Neural progenitor cell (in vitro differentiated cells): ENCODE results near the gene PIH1D2. TPM values are rescaled to one million over a fixed set of nuclear protein-coding genes. Genes with fewer than 3 reads are reported as not detected.
"Not testable (repeated sequence)": the region's sequence is repeated elsewhere in the genome, so short reads cannot be mapped to it uniquely, and the experiment has no call there.

Experiments
- DNase-seq: peaks from one replicate; pipeline ENCODE4 v3.0.0-alpha.2; 2016; ENCODE audit warnings: low spot score
- H2AFZ ChIP-seq: fragments of 200-600 bp; sonication (generic); replicated peaks from 2 replicates; pipeline ENCODE4 v1.6.1; 2016; ENCODE audit warnings: antibody characterized with exemption
- H3F3A ChIP-seq: fragments of 200-600 bp; sonication (generic); 2 replicates; pipeline ENCODE4 v1.6.1; 2016; ENCODE audit warnings: antibody characterized with exemption, low read depth
- H3K27ac ChIP-seq: fragments of 200-600 bp; sonication (generic); 2 replicates; pipeline ENCODE4 v1.5.1; 2016; ENCODE audit warnings: mild to moderate bottlenecking
- H3K27me3 ChIP-seq: fragments of 200-600 bp; sonication (generic); 2 replicates; pipeline ENCODE4 v1.6.1; 2016; ENCODE audit warnings: mild to moderate bottlenecking, moderate library complexity
- H3K36me3 ChIP-seq: fragments of 200-600 bp; sonication (generic); 2 replicates; pipeline ENCODE4 v1.5.1; 2016
- H3K4me1 ChIP-seq: fragments of 200-600 bp; sonication (generic); 2 replicates; pipeline ENCODE4 v1.6.1; 2016; ENCODE audit warnings: mixed run types
- H3K4me2 ChIP-seq: fragments of 200-600 bp; sonication (generic); 2 replicates; pipeline ENCODE4 v1.6.1; 2016
- H3K4me3 ChIP-seq: fragments of 200-600 bp; sonication (generic); 2 replicates; pipeline ENCODE4 v1.5.1; 2016
- H3K79me2 ChIP-seq: fragments of 200-600 bp; sonication (generic); 2 replicates; pipeline ENCODE4 v1.6.1; 2016; ENCODE audit warnings: low read depth
- H3K9ac ChIP-seq: fragments of 200-600 bp; sonication (generic); 2 replicates; pipeline ENCODE4 v1.6.1; 2016
- H3K9me3 ChIP-seq: fragments of 200-600 bp; sonication (generic); 2 replicates; pipeline ENCODE4 v1.5.1; 2016; ENCODE audit warnings: low read depth
- H4K20me1 ChIP-seq: fragments of 200-600 bp; sonication (generic); 2 replicates; pipeline ENCODE4 v1.6.1; 2016; ENCODE audit warnings: low read depth
- H3K27ac Mint-ChIP-seq: 3 replicates; pipeline ENCODE4 v1.8.0; 2021; ENCODE audit warnings: mixed read lengths
- H3K27me3 Mint-ChIP-seq: 2 replicates; pipeline ENCODE4 v1.8.0; 2022; ENCODE audit warnings: low read depth, mild to moderate bottlenecking, inconsistent platforms, moderate library complexity, mixed read lengths; ENCODE audit not compliant: insufficient read depth
- H3K36me3 Mint-ChIP-seq: 3 replicates; pipeline ENCODE4 v1.8.0; 2021; ENCODE audit warnings: mixed read lengths
- H3K4me1 Mint-ChIP-seq: 3 replicates; pipeline ENCODE4 v1.8.0; 2021; ENCODE audit warnings: mixed read lengths
- H3K4me3 Mint-ChIP-seq: 3 replicates; pipeline ENCODE4 v1.8.0; 2021; ENCODE audit warnings: mild to moderate bottlenecking, moderate library complexity, mixed read lengths
- H3K9me3 Mint-ChIP-seq: 3 replicates; pipeline ENCODE4 v1.8.0; 2020; ENCODE audit warnings: mixed read lengths
- CTCF ChIP-seq: fragments of 200-600 bp; sonication (generic); IDR thresholded peaks from 2 replicates; pipeline ENCODE4 v1.5.1; 2017; ENCODE audit warnings: antibody characterized with exemption, mild to moderate bottlenecking
- EZH2 ChIP-seq: fragments of 200-600 bp; sonication (generic); IDR thresholded peaks from 2 replicates; pipeline ENCODE4 v1.6.1; 2017; ENCODE audit warnings: antibody characterized with exemption, mild to moderate bottlenecking, moderate library complexity
- EZH2phosphoT487 ChIP-seq: fragments of 200-600 bp; sonication (generic); IDR thresholded peaks from 2 replicates; pipeline ENCODE4 v1.6.1; 2017; ENCODE audit warnings: antibody characterized with exemption
- total RNA-seq: library from RNA; depleted of rRNA; stranded (reverse); fragments of >200 nt; gene quantifications from 2 replicates; pipeline ENCODE4 v1.2.3, GENCODE V29; 2015; ENCODE audit warnings: low replicate concordance

The PIH1D2 gene
- total RNA-seq, 1 donor from 2014 or later: 3.5 TPM

DNA sequence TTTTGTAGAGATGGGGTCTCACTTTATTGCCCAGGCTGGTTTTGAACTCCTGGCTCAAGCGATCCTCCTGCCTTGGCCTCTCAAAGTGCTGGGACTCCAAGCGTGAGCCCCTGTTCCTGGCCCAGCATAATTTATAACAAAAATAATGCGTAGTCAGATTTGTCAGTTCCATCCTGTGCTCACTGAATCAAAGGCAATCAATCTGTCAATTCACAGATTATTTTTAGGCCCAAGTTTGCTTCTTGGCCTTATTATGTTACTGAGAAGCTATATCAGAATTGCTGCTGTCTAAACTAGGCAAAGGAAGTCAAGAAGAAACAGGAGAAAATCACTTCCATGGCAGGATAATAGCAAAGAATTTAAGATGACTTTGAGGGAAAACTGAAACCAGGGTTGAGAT lies 39.9 kb downstream of the PIH1D2 start:
- H3K4me3 ChIP-seq: no peak overlapping the region
- no peaks in the 10 kb centered on the region for H3K27me3 ChIP-seq
- Mint-ChIP-seq H3K36me3 (peaks cover 32% of the 10 kb centered on the region), H3K27ac (no peak overlapping the region), H3K4me3 (no peak overlapping the region), H3K9me3 (no peaks in the 10 kb centered on the region), H3K4me1 (no peaks in the 10 kb centered on the region), H3K27me3 (peaks cover 2% of the 10 kb centered on the region)
- H3K36me3 ChIP-seq: peaks cover 4% of the 10 kb centered on the region
- DNase-seq: no peak
- no peaks in the 10 kb centered on the region for H3K4me1 ChIP-seq
- no peak overlapping the region for H2AFZ ChIP-seq
- H3F3A ChIP-seq: no peaks in the 10 kb centered on the region
- peaks cover 19% of the 10 kb centered on the region for H3K79me2 ChIP-seq
- peaks cover 4% of the 10 kb centered on the region for H4K20me1 ChIP-seq
- no peak overlapping the region for H3K27ac ChIP-seq
- no peak overlapping the region for H3K4me2 ChIP-seq
- H3K9me3 ChIP-seq: no peaks in the 10 kb centered on the region
- no peak for TF ChIP-seq CTCF
- no peak for TF ChIP-seq EZH2phosphoT487
- TF ChIP-seq EZH2: no peak
- H3K9ac ChIP-seq: no peak overlapping the region

- H3K9me3 ChIP-seq: no peaks in the 10 kb centered on the region
- H3F3A ChIP-seq: peaks cover 5% of the 10 kb centered on the region
- peaks cover 4% of the 10 kb centered on the region for H4K20me1 ChIP-seq
- peaks cover 45% of the 10 kb centered on the region for H3K79me2 ChIP-seq
- TF ChIP-seq EZH2 (no peak), EZH2phosphoT487 (no peak), CTCF (no peak)
- no peak overlapping the region for H2AFZ ChIP-seq
- Mint-ChIP-seq H3K9me3 (no peaks in the 10 kb centered on the region), H3K27me3 (peaks cover 3% of the 10 kb centered on the region), H3K4me3 (no peak overlapping the region), H3K36me3 (peaks cover 30% of the 10 kb centered on the region), H3K27ac (no peak overlapping the region), H3K4me1 (peaks cover 16% of the 10 kb centered on the region)
- H3K27me3 ChIP-seq: no peaks in the 10 kb centered on the region
- no peak overlapping the region for H3K4me2 ChIP-seq
- H3K4me3 ChIP-seq: no peak overlapping the region
- peaks cover 10% of the 10 kb centered on the region for H3K36me3 ChIP-seq
- no peaks in the 10 kb centered on the region for H3K4me1 ChIP-seq
- H3K27ac ChIP-seq: no peak overlapping the region
- no peak overlapping the region for H3K9ac ChIP-seq
- no peak for DNase-seq
Observed at GRCh38 chr11:112029460-112029859, 44.4 kb downstream of the PIH1D2 start.

GRCh38 chr11:112026784-112027410 lies 46.9 kb downstream of the PIH1D2 start:
- H3K4me1 ChIP-seq, H3K4me3 Mint-ChIP-seq, H3K9ac ChIP-seq, H3F3A ChIP-seq, H3K27ac ChIP-seq, H3K9me3 ChIP-seq, H3K4me3 ChIP-seq, H3K27ac Mint-ChIP-seq, DNase-seq, H2AFZ ChIP-seq, H3K27me3 Mint-ChIP-seq, H3K4me2 ChIP-seq, H3K27me3 ChIP-seq, H3K36me3 ChIP-seq, H3K9me3 Mint-ChIP-seq, H4K20me1 ChIP-seq: not testable (repeated sequence)
- peaks cover 26% of the 10 kb centered on the region for H3K4me1 Mint-ChIP-seq
- H3K36me3 Mint-ChIP-seq: peaks cover 24% of the 10 kb centered on the region
- peaks cover 41% of the 10 kb centered on the region for H3K79me2 ChIP-seq

- peak overlapping the region; percentile 66 for H3K27ac Mint-ChIP-seq
- peaks cover 24% of the 10 kb centered on the region for H3K36me3 Mint-ChIP-seq
- Histone ChIP-seq H3K79me2 (peaks cover 40% of the 10 kb centered on the region), H3K27me3 (no peaks in the 10 kb centered on the region), H3K9ac (peak overlapping the region; percentile 63), H3F3A (peaks cover 6% of the 10 kb centered on the region), H3K36me3 (peaks cover 12% of the 10 kb centered on the region), H3K9me3 (no peaks in the 10 kb centered on the region), H2AFZ (peak overlapping the region; percentile 94), H3K27ac (no peak overlapping the region), H3K4me3 (peak overlapping the region; percentile 66), H3K4me1 (peaks cover 7% of the 10 kb centered on the region), H4K20me1 (no peaks in the 10 kb centered on the region), H3K4me2 (peak overlapping the region; percentile 100)
- TF ChIP-seq CTCF (no peak), EZH2 (no peak), EZH2phosphoT487 (no peak)
- H3K27me3 Mint-ChIP-seq: peaks cover 3% of the 10 kb centered on the region
- peaks cover 26% of the 10 kb centered on the region for H3K4me1 Mint-ChIP-seq
- DNase-seq: no peak
- H3K9me3 Mint-ChIP-seq: no peaks in the 10 kb centered on the region
- peak overlapping the region; percentile 99 for H3K4me3 Mint-ChIP-seq
Observed at GRCh38 chr11:112025707-112026106, 48.1 kb downstream of the PIH1D2 start.
